ENCODE measurements around the gene DEFB115.
"Not testable (repeated sequence)": the region's sequence is repeated elsewhere in the genome, so short reads cannot be mapped to it uniquely, and the experiment has no call there.

DEFB115 gene, protein sequence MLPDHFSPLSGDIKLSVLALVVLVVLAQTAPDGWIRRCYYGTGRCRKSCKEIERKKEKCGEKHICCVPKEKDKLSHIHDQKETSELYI
- 0 reads per million in 2 donors for total RNA-seq

GRCh38 chr20:31257364-31257763, at the start of gene DEFB115:
TSS of gene DEFB115 (plus strand) at chr20:31257664. CDS start at chr20:31257664, 0 bp downstream.
- no peak for DNase-seq

DNA sequence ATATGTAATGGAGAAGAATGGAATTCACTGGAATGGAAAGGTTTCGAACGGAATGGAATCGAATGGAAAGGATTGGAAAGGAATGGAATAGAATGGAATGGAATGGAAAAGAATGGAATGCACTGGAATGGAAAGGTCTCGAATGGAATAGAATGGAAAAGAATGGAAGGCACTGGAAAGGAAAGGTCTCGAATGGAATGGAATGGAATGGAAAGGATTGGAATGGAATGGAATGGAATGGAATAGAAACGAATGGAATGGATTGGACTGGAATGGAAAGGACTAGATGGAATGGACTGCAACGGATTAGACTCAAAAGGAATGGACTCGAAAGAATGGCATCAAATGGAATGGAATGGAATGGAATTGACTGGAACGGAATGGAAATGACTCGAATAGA, 20.5 kb upstream of the DEFB115 start:
- DNase-seq = no peak

GRCh38 chr20:31237763-31238162, 19.7 kb upstream of the DEFB115 start:
- DNase-seq = no peak

DNA sequence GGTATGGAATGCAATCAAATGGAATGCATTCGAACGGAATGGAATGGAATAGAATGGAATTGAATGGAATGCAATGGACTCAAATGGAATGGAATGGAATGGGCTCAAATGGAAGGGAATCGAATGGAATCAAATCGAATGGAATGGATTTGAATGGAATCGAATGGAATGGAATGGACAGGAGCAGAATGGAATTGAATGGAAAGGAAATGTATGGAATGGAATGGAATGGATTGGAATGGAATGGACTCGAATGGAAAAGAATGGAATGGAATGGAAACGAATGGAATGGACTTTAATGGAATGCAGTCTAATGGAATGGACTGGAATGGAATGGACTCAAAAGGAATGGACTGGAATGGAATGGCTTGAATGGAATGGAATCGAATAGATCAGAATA, 18.3 kb upstream of the DEFB115 start:
- no peak for DNase-seq

DNA sequence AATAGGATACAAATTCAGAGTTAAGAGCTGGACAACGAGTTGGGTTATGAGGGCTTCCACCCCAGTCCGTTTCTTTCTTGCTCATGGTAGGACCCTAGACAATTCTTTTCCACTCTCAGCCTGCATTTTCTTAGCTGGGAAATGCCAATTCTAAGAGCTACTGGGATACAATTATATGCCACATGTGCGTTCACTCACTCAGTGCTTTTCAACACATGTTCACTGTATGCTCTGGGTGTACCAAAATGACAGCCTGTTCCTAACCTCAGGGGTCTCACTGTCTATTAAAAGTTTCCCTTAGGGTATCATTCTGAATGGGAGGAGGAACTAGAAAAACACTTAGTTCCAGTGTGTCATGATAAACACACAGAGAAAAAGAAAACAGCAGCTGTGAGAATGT, 505 bp upstream of the DEFB115 start:
- no peak for DNase-seq

DNA sequence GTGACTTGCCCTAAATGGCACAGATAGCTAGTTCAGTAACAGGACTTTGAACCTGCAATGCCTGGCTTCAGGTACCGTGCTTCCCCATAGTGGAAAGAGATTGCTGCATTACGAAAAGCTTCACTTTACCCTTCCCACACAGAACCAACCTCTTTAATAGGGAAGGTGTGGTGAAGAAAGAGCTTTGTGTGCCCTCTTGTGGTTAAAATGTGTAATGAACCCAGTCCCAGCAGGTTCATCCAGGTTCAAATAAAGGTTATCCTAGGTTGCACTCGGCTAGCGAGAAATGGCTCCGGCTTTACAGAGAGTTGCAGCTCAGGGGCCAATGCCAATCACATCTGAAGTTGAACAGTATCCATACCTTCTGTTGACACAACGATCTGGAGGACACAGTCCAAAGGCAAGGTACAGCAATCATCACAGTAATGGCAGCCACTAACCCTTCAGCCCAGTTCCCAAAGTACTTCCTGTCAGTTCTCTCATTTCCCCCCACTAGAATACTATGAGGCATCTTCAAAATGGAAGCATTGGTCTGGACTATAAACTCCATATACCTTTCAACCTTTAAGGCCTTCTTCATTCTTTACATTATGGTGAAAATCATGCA, 3.0 kb downstream of the DEFB115 start:
- no peak for DNase-seq

DNA sequence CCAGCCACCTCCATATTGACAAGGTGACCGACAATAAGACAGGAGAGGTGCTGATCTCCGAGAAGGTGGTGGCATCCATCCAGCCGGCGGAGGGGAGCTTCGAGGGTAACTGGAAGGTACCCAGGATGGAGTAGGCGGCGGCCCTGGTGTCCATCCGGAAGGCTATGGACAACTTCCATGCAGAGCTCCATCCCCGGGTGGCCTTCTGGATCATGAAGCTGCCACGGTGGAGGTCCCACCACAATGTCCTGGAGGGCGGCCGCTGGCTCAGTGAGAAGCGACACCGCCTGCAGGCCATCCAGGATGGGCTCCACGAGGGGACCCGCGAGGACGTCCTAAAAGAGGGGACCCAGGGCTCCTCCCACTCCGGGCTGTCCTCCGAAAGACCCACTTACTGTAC, 17.0 kb downstream of the DEFB115 start:
- DNase-seq = no peak

DNA sequence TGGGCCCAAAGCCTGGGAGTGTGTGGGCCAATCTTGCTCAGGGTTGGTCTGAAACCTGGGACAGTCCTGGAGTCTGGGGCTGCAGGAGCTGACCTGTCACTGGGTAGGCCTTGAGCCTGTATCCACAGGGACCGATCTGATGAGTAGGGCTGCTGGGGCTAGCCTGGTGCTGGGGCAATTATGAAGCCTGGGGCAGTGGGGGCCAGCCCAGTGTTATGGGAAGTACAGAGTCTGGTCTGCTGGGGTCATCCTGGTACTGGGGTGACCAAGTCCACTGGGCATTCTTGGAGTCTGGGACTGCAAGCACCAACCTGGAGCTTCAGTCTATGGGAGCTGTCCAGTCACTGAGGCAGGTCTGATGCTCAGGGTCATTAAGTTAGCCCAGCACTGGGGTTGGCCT, 20.7 kb downstream of the DEFB115 start:
- DNase-seq = no peak

DNA sequence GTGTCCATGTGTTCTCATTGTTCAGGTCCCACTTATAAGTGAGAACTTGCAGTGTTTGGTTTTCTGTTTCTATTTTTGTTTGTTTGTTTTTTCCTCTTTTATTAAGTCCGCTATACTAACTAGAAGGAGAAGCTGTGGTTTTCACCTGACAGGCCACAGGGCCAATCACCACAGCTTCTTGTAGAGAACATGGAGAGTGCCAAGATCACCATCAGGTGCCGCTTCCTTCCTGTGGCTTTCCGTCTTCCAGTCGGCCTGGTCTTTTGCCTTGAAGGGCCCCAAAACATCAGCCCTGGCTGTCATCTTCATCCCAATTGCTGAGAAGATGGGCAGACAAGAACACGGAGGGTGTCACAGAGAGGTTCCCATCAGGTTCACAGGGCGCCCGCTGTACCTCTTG, 27.5 kb downstream of the DEFB115 start:
- not testable (repeated sequence) for DNase-seq

GRCh38 chr20:31308535-31309162, 51.2 kb downstream of the DEFB115 start, which contains the start of gene DEFB116:
TSS of gene DEFB116 (minus strand) at chr20:31308585. CDS start at chr20:31308585, 0 bp downstream.
- no peak for DNase-seq

All from activated gamma-delta T cell (primary cell).